ENCODE measurements around the gene ELF1. TPM values are rescaled to one million over a fixed set of nuclear protein-coding genes. Genes with fewer than 3 reads are reported as not detected.

ELF1 gene
- polyA plus RNA-seq, 1 experiment: 46.8 TPM

DNA sequence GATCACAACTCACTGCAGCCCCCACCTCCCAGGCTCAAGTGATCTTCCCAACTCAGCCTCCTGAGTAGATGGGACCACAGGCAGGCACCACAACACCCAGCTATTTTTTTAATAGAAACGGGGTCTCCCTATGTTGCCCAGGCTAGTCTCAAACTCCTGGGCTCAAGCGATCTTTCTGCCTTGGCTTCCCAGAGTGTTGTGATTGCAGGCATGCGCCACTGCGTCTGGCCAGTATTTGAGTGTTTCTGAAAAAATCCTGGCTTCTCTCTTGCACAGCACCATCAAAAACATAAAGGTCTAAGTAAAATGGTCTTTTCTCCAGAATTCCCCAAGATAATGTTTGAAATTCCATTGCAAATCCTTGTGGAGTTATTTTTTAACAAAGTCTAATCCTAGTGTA is 47.8 kb downstream of the ELF1 start:
- no peaks in the 10 kb centered on the region for H3K9me3 ChIP-seq (ENCODE audit: control insufficient read depth, insufficient read depth, low read length)
- POLR2A ChIA-PET: interaction anchor here (0.5 kb wide), 1 partner anchor 9 kb away, joined by 4 read pairs; no protein-coding TSS in a partner anchor
- no peaks in the 10 kb centered on the region for H3K27me3 ChIP-seq (ENCODE audit: control insufficient read depth, insufficient read depth, low read length)
- TF ChIP-seq, protein P1, sequence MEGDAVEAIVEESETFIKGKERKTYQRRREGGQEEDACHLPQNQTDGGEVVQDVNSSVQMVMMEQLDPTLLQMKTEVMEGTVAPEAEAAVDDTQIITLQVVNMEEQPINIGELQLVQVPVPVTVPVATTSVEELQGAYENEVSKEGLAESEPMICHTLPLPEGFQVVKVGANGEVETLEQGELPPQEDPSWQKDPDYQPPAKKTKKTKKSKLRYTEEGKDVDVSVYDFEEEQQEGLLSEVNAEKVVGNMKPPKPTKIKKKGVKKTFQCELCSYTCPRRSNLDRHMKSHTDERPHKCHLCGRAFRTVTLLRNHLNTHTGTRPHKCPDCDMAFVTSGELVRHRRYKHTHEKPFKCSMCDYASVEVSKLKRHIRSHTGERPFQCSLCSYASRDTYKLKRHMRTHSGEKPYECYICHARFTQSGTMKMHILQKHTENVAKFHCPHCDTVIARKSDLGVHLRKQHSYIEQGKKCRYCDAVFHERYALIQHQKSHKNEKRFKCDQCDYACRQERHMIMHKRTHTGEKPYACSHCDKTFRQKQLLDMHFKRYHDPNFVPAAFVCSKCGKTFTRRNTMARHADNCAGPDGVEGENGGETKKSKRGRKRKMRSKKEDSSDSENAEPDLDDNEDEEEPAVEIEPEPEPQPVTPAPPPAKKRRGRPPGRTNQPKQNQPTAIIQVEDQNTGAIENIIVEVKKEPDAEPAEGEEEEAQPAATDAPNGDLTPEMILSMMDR (IDR thresholded peaks at IDR 0.05; ENCODE audit: low read depth, low read length): no peak
- no peak overlapping the region for H3K27ac ChIP-seq (ENCODE audit: low read depth, low read length)
- no peak for DNase-seq (ENCODE audit: low read depth, low spot score)
- no peak overlapping the region for H3K4me3 ChIP-seq (ENCODE audit: low read depth, low read length)
- CTCF ChIA-PET: interaction anchor here (1.1 kb wide), 1 partner anchor 21 kb away, joined by 5 read pairs; no protein-coding TSS in a partner anchor

DNA sequence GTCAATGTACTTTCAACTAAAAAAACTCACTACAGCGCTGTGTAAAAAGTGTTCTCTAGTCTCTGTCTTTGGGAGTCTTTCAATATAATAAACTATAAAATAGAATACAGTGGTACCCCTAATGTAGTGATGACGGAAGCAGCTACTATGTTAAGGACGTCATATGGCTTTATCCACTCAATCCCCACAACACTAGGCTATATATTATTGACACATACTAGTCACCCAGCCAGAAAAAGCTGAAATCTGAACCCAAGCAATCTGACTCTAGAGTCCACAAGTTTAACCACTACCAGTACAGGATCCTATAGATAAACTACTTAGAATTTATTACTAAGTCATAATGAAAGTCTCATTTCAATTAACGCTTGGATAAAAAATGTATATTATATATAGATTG is 48.3 kb downstream of the ELF1 start:
- ChIA-PET POLR2A (interaction anchor here (0.7 kb wide), 1 partner anchor 385 kb away, joined by 3 read pairs; no protein-coding TSS in a partner anchor), CTCF (no interaction called here)
- Histone ChIP-seq H3K4me3 (ENCODE audit: low read depth, low read length) (no peak overlapping the region), H3K27ac (ENCODE audit: low read depth, low read length) (no peak overlapping the region), H3K27me3 (ENCODE audit: control insufficient read depth, insufficient read depth, low read length) (no peaks in the 10 kb centered on the region), H3K9me3 (ENCODE audit: control insufficient read depth, insufficient read depth, low read length) (no peaks in the 10 kb centered on the region)
- TF ChIP-seq, protein P1 (IDR thresholded peaks at IDR 0.05; ENCODE audit: low read depth, low read length): no peak
- no peak for DNase-seq (ENCODE audit: low read depth, low spot score)

DNA sequence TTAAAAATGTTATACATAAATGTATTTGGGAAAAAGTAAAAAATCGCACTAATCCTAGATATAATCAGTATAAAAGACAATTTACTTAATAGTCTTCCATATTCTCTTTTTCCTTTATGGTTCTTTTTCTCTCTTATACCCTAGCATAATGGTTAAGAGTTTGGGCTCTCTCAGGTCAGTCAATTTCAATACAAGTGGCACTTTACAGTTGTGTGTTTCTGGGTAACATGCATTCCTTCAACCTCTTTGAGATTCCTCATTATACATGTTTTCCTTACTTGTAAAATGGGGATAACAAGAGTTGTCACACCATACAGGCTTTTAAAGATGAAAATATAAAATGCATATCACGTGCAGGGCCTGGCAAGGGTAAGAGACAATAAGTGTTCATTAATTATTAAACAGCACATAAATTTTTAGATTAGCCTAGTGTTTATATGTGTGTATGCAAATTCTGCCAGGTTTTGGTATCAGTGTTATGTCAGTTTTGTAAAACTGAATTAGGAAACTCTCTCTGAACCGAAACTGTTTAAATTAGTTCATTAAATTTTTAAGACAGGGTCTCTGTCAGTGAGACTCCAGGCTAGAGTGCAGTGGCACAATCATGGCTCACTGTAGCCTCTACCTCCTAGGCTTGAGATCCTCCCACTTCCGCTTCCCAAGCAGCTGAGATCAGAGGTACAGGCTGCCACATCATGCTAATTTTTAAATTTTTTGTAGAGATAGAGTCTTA is 49.8 kb downstream of the ELF1 start:
- H3K27ac ChIP-seq (ENCODE audit: low read depth, low read length): no peak overlapping the region
- no peak for DNase-seq (ENCODE audit: low read depth, low spot score)
- POLR2A ChIA-PET: no interaction called here
- no peak overlapping the region for H3K4me3 ChIP-seq (ENCODE audit: low read depth, low read length)
- CTCF ChIA-PET: interaction anchor here (1.6 kb wide), 1 partner anchor 85 kb away, joined by 6 read pairs; no protein-coding TSS in a partner anchor
- TF ChIP-seq, protein P1 (IDR thresholded peaks at IDR 0.05; ENCODE audit: low read depth, low read length): no peak
- no peaks in the 10 kb centered on the region for H3K27me3 ChIP-seq (ENCODE audit: control insufficient read depth, insufficient read depth, low read length)
- no peaks in the 10 kb centered on the region for H3K9me3 ChIP-seq (ENCODE audit: control insufficient read depth, insufficient read depth, low read length)

DNA sequence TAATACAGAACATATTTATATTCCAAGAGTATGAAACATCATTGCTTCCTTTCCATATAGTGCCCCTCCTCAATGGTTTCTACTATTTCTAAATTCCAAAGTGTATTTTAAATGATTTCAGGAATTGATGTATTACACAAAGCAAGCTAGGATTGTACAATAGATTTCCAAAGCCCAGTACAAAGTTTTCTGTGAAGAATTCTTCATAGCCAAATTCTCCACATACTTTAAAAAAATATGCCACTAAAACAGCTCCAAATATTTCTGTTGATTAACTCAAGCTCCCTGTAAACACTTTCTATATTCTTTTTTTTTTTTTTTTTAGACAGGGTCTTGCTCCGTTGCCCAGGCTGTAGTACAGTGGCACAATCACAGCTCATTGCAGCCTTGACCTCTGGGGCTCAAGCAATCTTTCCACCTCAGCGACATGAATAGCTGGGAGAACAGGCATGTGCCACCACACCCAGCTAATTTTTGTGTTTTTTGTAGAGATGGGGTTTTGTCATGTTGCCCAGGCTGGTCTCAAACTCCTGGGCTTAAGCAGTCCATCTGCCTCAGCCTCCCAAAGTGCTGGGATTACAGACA is 50.6 kb downstream of the ELF1 start:
- CTCF ChIA-PET: interaction anchor here (1.6 kb wide), 1 partner anchor 86 kb away, joined by 6 read pairs; no protein-coding TSS in a partner anchor
- DNase-seq (ENCODE audit: low read depth, low spot score): no peak
- TF ChIP-seq, protein P1 (IDR thresholded peaks at IDR 0.05; ENCODE audit: low read depth, low read length): no peak
- Histone ChIP-seq H3K27me3 (ENCODE audit: control insufficient read depth, insufficient read depth, low read length) (no peaks in the 10 kb centered on the region), H3K27ac (ENCODE audit: low read depth, low read length) (no peak overlapping the region), H3K4me3 (ENCODE audit: low read depth, low read length) (no peak overlapping the region), H3K9me3 (ENCODE audit: control insufficient read depth, insufficient read depth, low read length) (no peaks in the 10 kb centered on the region)
- POLR2A ChIA-PET: no interaction called here

DNA sequence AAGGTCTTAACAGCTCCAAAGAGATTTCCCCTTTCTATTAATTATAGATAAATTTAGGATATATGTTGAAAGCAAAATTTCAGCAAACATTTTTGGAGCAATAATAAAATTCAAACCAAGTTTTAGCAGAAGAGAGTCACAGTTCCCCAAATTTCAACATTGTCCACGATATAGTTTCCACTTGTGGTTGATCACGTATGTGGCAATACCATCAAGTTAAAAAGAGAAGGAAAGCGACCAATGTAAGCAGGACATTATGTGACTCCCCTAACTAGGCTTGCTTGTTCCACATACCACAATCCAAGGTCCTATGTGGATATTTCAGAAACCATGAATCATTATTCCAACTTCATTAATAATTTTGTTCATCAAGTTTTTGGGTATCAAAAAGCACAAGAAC is 52.8 kb downstream of the ELF1 start:
- POLR2A ChIA-PET: no interaction called here
- TF ChIP-seq, protein P1 (IDR thresholded peaks at IDR 0.05; ENCODE audit: low read depth, low read length): no peak
- no peaks in the 10 kb centered on the region for H3K27me3 ChIP-seq (ENCODE audit: control insufficient read depth, insufficient read depth, low read length)
- H3K9me3 ChIP-seq (ENCODE audit: control insufficient read depth, insufficient read depth, low read length): no peaks in the 10 kb centered on the region
- H3K4me3 ChIP-seq (ENCODE audit: low read depth, low read length): no peak overlapping the region
- CTCF ChIA-PET: interaction anchor here (1.4 to 1.5 kb wide), 2 partner anchors 8 to 88 kb away, joined by 3 read pairs; no protein-coding TSS in a partner anchor
- DNase-seq (ENCODE audit: low read depth, low spot score): no peak
- no peak overlapping the region for H3K27ac ChIP-seq (ENCODE audit: low read depth, low read length)
